Kidney (tissue), 14 donors: Measurements from ENCODE around the gene FBXL7. TPM values are rescaled to one million over a fixed set of nuclear protein-coding genes. Genes with fewer than 3 reads are reported as not detected.

ENCODE experiments used
- DNase-seq, 5 donors: peaks; one replicate each; pipeline ENCODE4 v3.0.0-alpha.2; 2013 to 2020
- FAIRE-seq: peaks from 2 replicates; lab custom pipeline; 2012; peaks lifted over from hg19 to GRCh38; lab: Jason Lieb, UNC
- H3K27ac ChIP-seq, 2 donors: one replicate each; pipeline ENCODE4 v1.7.0; 2013; ENCODE audit warnings: low read depth in 2 of 2, low read length in 2 of 2, inconsistent platforms in 1 of 2
- H3K27me3 ChIP-seq: one replicate; pipeline ENCODE4 v1.7.1; 2013; ENCODE audit warnings: low read length, inconsistent platforms; ENCODE audit not compliant: control insufficient read depth, insufficient read depth
- H3K36me3 ChIP-seq, 3 donors: one replicate each; pipeline versions ENCODE4 v1.7.0 to v1.7.1; 2013; ENCODE audit warnings: low read length in 3 of 3, control low read depth in 1 of 3, inconsistent platforms in 1 of 3; ENCODE audit not compliant: insufficient read depth in 3 of 3, control insufficient read depth in 2 of 3
- H3K4me1 ChIP-seq, 3 donors: one replicate each; pipeline versions ENCODE4 v1.7.0 to v1.7.1; 2013; ENCODE audit warnings: low read length in 3 of 3, inconsistent platforms in 1 of 3, low read depth in 1 of 3; ENCODE audit not compliant: control insufficient read depth in 2 of 3, insufficient read depth in 2 of 3
- H3K4me3 ChIP-seq, 3 donors: one replicate each; pipeline versions ENCODE4 v1.7.0 to v1.8.1; 2013; ENCODE audit warnings: low read length in 3 of 3, control low read depth in 1 of 3, inconsistent platforms in 1 of 3
- H3K9ac ChIP-seq, 3 donors: one replicate each; pipeline versions ENCODE4 v1.7.0 to v1.7.1; 2013; ENCODE audit warnings: low read length in 3 of 3, control low read depth in 1 of 3, inconsistent platforms in 1 of 3
- H3K9me3 ChIP-seq, 3 donors: one replicate each; pipeline versions ENCODE4 v1.7.0 to v1.7.1; 2013; ENCODE audit warnings: low read length in 3 of 3, control low read depth in 1 of 3, inconsistent platforms in 1 of 3; ENCODE audit not compliant: control insufficient read depth in 2 of 3, insufficient read depth in 1 of 3
- intact Hi-C: fragments of 100-400 bp; cut with DNase I; formaldehyde crosslinking; loops from one replicate; pipeline ENCODE4 v1.11.1; 2022
- polyA plus RNA-seq: library from polyadenylated mRNA; stranded (reverse); fragments of 350-450 nt; fragmentation: Illumina TruSeq; extraction: RNeasy Lipid Tissue Mini Kit (QIAGEN cat#74804); gene quantifications from one replicate; pipeline ENCODE4 v1.2.3, GENCODE V29; 2014; ENCODE audit warnings: low read depth, low replicate concordance; ENCODE audit not compliant: insufficient read depth
- total RNA-seq: library from RNA; stranded (reverse); fragmentation: NEBNext Ultra II Directional; extraction: Animal tissue kit (Norgen Biotek cat#: 25700); gene quantifications from one replicate; pipeline ENCODE4 v1.2.1, GENCODE V29; 2021
- TF ChIP-seq, protein P1 (sequence below): IDR thresholded peaks from 3 replicates; pipeline ENCODE4 v1.5.1; 2012; ENCODE audit warnings: mild to moderate bottlenecking, moderate library complexity, borderline replicate concordance; ENCODE audit not compliant: insufficient read depth; ENCODE audit errors: extremely low read depth
- donor health status: control.
- donor health status: control.
- donor health status: control.
- donor health status: control.
- donor health status: control.
- donor health status: DM: yes; HTN: yes; CAD: no.
- donor health status: Normal renal cell carcinoma (clear cell type).

FBXL7 gene
- total and polyA plus RNA-seq, 2 donors from 2014 or later: 3.9 to 6.1 TPM

GRCh38 chr5:15614679-15615078, 114.7 kb downstream of the FBXL7 start:
- no peak for FAIRE-seq
- H3K4me1 ChIP-seq: no peaks in the 10 kb centered on the region
- no peak overlapping the region for H3K9ac ChIP-seq
- H3K27me3 ChIP-seq: no peaks in the 10 kb centered on the region
- intact Hi-C loops: no loop called here
- no peaks in the 10 kb centered on the region for H3K36me3 ChIP-seq
- H3K4me3 ChIP-seq: no peak overlapping the region
- no peaks in the 10 kb centered on the region for H3K9me3 ChIP-seq
- no peak overlapping the region for H3K27ac ChIP-seq
- TF ChIP-seq, protein P1, sequence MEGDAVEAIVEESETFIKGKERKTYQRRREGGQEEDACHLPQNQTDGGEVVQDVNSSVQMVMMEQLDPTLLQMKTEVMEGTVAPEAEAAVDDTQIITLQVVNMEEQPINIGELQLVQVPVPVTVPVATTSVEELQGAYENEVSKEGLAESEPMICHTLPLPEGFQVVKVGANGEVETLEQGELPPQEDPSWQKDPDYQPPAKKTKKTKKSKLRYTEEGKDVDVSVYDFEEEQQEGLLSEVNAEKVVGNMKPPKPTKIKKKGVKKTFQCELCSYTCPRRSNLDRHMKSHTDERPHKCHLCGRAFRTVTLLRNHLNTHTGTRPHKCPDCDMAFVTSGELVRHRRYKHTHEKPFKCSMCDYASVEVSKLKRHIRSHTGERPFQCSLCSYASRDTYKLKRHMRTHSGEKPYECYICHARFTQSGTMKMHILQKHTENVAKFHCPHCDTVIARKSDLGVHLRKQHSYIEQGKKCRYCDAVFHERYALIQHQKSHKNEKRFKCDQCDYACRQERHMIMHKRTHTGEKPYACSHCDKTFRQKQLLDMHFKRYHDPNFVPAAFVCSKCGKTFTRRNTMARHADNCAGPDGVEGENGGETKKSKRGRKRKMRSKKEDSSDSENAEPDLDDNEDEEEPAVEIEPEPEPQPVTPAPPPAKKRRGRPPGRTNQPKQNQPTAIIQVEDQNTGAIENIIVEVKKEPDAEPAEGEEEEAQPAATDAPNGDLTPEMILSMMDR: no peak
- DNase-seq: no peak

DNA sequence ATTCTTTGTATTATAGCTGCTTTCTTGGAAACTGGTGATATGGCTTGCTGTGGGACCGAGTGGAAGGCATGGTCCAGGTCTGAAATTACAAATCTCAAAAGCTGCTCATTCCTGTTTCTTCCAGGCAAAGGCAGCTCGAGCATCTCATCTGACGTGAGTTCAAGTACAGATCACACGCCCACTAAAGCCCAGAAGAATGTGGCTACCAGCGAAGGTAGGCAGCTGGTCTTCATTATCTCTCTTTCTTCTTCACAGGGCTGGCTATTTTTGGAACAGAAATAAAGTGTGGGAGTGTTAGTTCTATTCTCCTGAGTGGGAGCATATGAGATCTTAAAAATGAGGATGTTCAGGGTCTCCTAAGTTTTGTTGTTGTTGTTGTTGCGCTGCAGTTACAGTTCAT, 115.9 kb downstream of the FBXL7 start:
- Histone ChIP-seq H3K27ac (no peak overlapping the region), H3K4me3 (no peak overlapping the region), H3K27me3 (no peaks in the 10 kb centered on the region), H3K9me3 (no peaks in the 10 kb centered on the region), H3K4me1 (no peaks in the 10 kb centered on the region), H3K9ac (no peak overlapping the region), H3K36me3 (no peaks in the 10 kb centered on the region)
- no peak for FAIRE-seq
- no peak for DNase-seq
- TF ChIP-seq, protein P1: no peak
- intact Hi-C loops: no loop called here

DNA sequence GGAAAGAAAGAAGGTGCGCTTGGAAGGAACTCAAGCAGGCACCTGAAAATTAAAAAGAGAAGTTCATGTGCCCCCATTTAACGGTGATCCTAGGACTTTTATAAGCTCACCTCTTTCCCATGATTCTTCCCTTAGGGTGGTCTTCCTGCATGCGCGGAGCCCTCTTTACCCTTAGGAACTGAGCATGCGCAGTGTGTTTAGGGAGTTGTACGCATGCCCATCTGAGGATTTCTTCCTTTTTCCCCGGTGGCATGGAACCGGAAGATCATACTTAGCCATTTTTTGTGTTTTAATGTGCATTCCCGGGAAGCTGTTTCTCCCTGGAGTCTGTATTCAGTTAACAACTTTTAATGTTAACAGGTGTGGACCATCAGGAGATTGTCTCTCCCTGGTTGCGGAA, 119.0 kb downstream of the FBXL7 start:
- H3K27me3 ChIP-seq: no peaks in the 10 kb centered on the region
- no peak overlapping the region for H3K4me3 ChIP-seq
- DNase-seq (no peak), FAIRE-seq (no peak)
- intact Hi-C loops: no loop called here
- TF ChIP-seq, protein P1: no peak
- no peaks in the 10 kb centered on the region for H3K4me1 ChIP-seq
- no peak overlapping the region for H3K9ac ChIP-seq
- no peaks in the 10 kb centered on the region for H3K36me3 ChIP-seq
- H3K9me3 ChIP-seq: no peaks in the 10 kb centered on the region
- H3K27ac ChIP-seq: no peak overlapping the region

DNA sequence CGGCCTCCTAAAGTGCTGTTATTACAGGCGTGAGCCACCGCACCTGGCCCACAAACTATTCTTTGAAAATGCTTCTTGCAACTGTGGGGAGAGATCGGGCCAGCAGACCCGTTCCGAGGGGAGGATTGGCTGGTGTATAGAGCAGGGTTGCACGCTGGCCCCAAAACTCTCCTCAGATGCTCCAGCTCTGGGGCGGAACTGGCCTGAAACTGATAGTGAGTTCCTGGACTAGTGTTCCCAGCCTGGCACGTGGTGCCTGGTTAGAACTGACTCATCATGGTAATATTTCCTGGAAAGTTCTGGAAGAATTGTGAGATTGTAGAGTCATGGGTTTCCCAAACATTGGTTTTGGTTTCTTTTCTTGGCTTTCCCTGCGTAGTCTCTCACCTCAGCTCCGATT, 120.5 kb downstream of the FBXL7 start:
- DNase-seq (no peak), FAIRE-seq (no peak)
- TF ChIP-seq, protein P1: no peak
- Histone ChIP-seq H3K4me3 (no peak overlapping the region), H3K4me1 (no peaks in the 10 kb centered on the region), H3K9me3 (no peaks in the 10 kb centered on the region), H3K9ac (no peak overlapping the region), H3K36me3 (no peaks in the 10 kb centered on the region), H3K27me3 (no peaks in the 10 kb centered on the region), H3K27ac (no peak overlapping the region)
- intact Hi-C loops: no loop called here
